Left cardiac atrium (tissue), 4 donors: Measurements from ENCODE around the gene FAM204A. TPM values are rescaled to one million over a fixed set of nuclear protein-coding genes. Genes with fewer than 3 reads are reported as not detected.

Experiments used
- ATAC-seq, 2 donors: fragments of 200-7000 bp; cut with Tn5 transposase; one replicate each; pipeline ENCODE4 v1.9.1; 2020; ENCODE audit warnings: mild to moderate bottlenecking in 2 of 2, moderate library complexity in 2 of 2
- DNase-seq: peaks from one replicate; pipeline ENCODE4 v3.0.0-alpha.2; 2020
- intact Hi-C, 2 donors: fragments of 100-400 bp; cut with DNase I; formaldehyde crosslinking; loops; one replicate each; pipeline versions ENCODE4 v1.14.1 to v1.15.1; 2022 to 2023
- total RNA-seq, 2 donors: library from RNA; stranded (reverse); fragmentation: NEBNext Ultra II Directional; extraction: Animal tissue kit (Norgen Biotek cat#: 25700); gene quantifications; one replicate each; pipeline ENCODE4 v1.2.1, GENCODE V29; 2021
- donor health status: DM: no; HTN: yes; CAD: no.
- donor health status: DM: no; HTN: yes; CAD: no; lungs with severe emphysema.
- donor health status: DM: yes; HTN: yes; CAD: no.
- donor health status: Dilated cardiomyopathy.

Gene FAM204A
- total RNA-seq, 2 donors from 2014 or later, result 46.5 to 60.6 TPM

GRCh38 chr10:118290471-118290995 is 51.6 kb downstream of the FAM204A start:
- ATAC-seq, result no peak
- DNase-seq, result no peak
- intact Hi-C loops, result no loop called here

- intact Hi-C loops, result no loop called here
- no peak for ATAC-seq
- no peak for DNase-seq
Observed at GRCh38 chr10:118287076-118287806, 54.9 kb downstream of the FAM204A start.

- DNase-seq, result no peak
- intact Hi-C loops, result no loop called here
- no peak for ATAC-seq
Observed at GRCh38 chr10:118286051-118286838, 55.9 kb downstream of the FAM204A start.

- intact Hi-C loops, result no loop called here
- DNase-seq (no peak), ATAC-seq (no peak)
Observed at GRCh38 chr10:118282670-118283069, 59.5 kb downstream of the FAM204A start.

GRCh38 chr10:118278649-118279048 is 63.5 kb downstream of the FAM204A start:
- no peak for DNase-seq
- ATAC-seq, result no peak
- intact Hi-C loops, result no loop called here

DNA sequence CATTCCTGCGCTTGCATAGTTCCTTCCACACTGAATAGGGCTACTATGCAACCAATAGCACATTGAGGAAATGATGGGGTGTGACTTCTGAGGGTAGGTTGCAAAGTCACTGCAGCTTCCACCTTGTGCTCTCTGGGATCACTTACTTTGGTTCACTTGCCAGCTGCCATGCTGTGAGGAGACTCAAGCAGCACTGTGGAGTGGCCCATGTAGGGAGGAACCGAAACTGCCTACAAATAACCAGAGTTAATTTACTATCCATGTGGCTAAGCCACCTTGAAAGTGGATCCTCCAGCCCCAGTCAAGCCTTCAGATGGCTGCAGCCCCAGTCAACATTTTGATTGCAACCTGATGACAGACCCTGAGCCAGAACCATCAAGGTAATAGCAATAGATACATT is 64.3 kb downstream of the FAM204A start:
- DNase-seq (no peak), ATAC-seq (no peak)
- intact Hi-C loops, result no loop called here

GRCh38 chr10:118276727-118277126 is 65.4 kb downstream of the FAM204A start:
- DNase-seq (no peak), ATAC-seq (no peak)
- intact Hi-C loops, result no loop called here

DNA sequence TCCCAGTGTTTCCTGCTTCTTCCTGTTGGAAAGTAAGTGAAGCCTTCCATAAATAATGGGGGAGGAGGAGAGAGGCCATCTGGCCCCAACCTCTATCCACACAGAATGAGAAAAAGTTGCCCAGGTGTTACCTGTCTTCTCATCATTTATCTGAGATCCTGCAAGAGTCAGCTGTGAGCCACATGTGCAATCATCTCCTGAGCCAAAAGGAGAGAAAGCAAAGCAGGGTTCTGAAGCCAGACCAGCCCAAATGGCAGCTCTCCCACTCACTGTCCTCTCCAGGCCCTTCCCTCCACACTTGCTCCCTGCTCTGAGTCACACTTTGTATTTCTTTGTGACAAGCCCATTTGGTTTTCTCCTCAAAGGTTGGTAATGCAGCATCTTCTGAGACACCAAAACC is 65.9 kb downstream of the FAM204A start:
- ATAC-seq (no peak), DNase-seq (no peak)
- intact Hi-C loops, result no loop called here

DNA sequence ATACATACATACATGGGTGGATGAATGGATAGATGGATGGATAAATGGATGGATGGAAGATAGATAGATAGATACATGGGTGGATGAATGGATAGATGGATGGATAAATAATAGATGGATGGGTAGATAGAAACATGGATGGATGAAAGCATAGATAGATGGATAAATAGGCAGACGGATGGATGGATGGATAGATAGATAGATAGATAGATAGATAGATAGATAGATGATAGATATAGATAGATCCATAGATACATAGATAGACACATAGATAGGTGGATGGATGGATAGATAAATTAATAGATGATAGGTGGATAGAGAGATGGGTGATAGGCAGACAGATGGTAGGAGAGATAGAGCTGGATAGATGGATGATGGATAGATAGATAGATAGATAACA is 68.5 kb downstream of the FAM204A start:
- DNase-seq (no peak), ATAC-seq (no peak)
- intact Hi-C loops, result no loop called here

- DNase-seq (no peak), ATAC-seq (no peak)
- intact Hi-C loops, result no loop called here
Observed at GRCh38 chr10:118272767-118273166, 69.4 kb downstream of the FAM204A start.

- DNase-seq (peak; percentile 22), ATAC-seq (peak in 1 of 2 donors; percentile 24)
- intact Hi-C loops, result no loop called here
Observed at GRCh38 chr10:118272149-118272721, 69.9 kb downstream of the FAM204A start.

GRCh38 chr10:118271671-118272070 is 70.5 kb downstream of the FAM204A start:
- DNase-seq (no peak), ATAC-seq (no peak)
- intact Hi-C loops, result no loop called here

- no peak for ATAC-seq
Observed at GRCh38 chr10:118266098-118266748, 75.9 kb downstream of the FAM204A start.

DNA sequence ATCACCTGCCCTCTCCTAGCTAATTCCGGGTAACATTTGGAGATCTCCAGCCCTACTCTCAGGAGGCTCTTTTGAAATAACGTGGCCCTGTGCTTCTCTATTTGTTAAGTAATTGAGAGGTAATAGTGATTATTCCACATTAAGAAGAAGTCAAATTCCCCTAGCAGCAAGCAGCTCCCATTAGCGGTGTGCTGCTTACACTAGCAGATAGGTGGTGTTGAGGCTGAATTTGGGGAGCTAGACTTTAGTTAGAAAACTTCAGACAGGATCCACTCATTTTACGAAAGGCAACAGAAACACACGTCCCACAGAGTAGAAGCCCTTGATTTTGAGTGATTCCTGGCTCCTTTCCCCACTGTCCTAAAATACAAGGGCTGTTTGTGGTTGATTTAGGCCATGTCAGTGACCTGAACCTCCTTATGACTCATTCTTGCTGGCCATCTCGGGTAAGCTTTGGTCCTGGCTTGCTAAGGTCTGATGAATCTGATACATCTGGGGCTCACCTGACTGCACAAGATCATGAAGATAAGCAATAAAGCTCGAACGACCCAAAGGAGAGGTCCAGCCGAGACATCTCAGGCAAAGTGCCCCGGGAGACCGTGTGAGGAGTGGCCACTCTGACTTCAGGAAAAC is 77.2 kb downstream of the FAM204A start:
- DNase-seq (no peak), ATAC-seq (no peak)
- intact Hi-C loops, result no loop called here

More at GRCh38 chr10:118266098-118266748, 75.9 kb downstream of the FAM204A start:
- DNase-seq, result no peak
- intact Hi-C loops, result no loop called here

GRCh38 chr10:118264252-118264651 is 77.9 kb downstream of the FAM204A start:
- ATAC-seq (no peak), DNase-seq (no peak)
- intact Hi-C loops, result no loop called here

GRCh38 chr10:118262538-118262937 is 79.6 kb downstream of the FAM204A start:
- intact Hi-C loops, result no loop called here
- ATAC-seq, result no peak
- no peak for DNase-seq

GRCh38 chr10:118259288-118259906 is 82.7 kb downstream of the FAM204A start:
- intact Hi-C loops, result no loop called here
- DNase-seq, result no peak
- ATAC-seq, result no peak

DNA sequence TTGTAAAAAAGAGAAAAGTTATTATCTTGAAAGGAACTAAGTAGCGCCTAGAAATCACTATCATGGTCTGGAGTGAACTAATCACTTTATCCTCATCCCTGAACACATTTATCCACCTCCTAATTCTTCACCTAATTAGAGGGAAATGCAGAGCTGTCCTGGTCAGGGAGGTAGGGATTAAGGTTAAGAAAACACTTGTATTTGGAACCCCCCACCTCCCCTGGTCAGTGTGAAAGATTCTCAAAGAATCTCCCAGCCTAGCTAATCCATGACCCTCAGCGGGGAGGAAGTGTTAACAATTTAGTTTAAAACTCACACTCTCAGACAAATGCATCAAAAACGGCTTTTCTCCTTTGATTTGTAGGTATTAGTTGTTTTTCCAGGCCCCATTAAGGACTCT is 83.8 kb downstream of the FAM204A start:
- intact Hi-C loops, result no loop called here
- ATAC-seq (no peak), DNase-seq (no peak)
